GM21825 (cell line): ENCODE results near the gene SIRT1.
"Not testable (repeated sequence)": the region's sequence is repeated elsewhere in the genome, so short reads cannot be mapped to it uniquely, and the experiment has no call there.

Experiments used
- ATAC-seq: cut with Tn5 transposase; IDR thresholded peaks from one replicate; pipeline ENCODE4 v1.9.1; 2021; ENCODE audit warnings: mild to moderate bottlenecking, moderate library complexity; ENCODE audit not compliant: unreplicated experiment

SIRT1 gene

GRCh38 chr10:67884313-67884841, at the start of gene SIRT1:
SIRT1 (plus strand) TSS chr10:67884656; CDS start chr10:67884722, 66 bp downstream.
- peak; percentile 84 for ATAC-seq

GRCh38 chr10:67835541-67836394, 48.7 kb upstream of the SIRT1 start:
- not testable (repeated sequence) for ATAC-seq

GRCh38 chr10:67836488-67836887, 48.0 kb upstream of the SIRT1 start:
- no peak for ATAC-seq

GRCh38 chr10:67836972-67837371, 47.5 kb upstream of the SIRT1 start:
- no peak for ATAC-seq

- ATAC-seq: peak; percentile 90
Observed at GRCh38 chr10:67837541-67838314, 46.7 kb upstream of the SIRT1 start, which contains the start of gene DNAJC12. DNAJC12 (minus strand) TSS chr10:67838188; CDS start chr10:67838011, 177 bp downstream.

- ATAC-seq: not testable (repeated sequence)
Observed at GRCh38 chr10:67839511-67839910, 44.9 kb upstream of the SIRT1 start.

GRCh38 chr10:67839951-67840350, 44.5 kb upstream of the SIRT1 start:
- ATAC-seq: no peak

- no peak for ATAC-seq
Observed at GRCh38 chr10:67841737-67842136, 42.7 kb upstream of the SIRT1 start.

GRCh38 chr10:67843284-67843683, 41.2 kb upstream of the SIRT1 start:
- ATAC-seq: no peak

GRCh38 chr10:67849331-67850011, 35.0 kb upstream of the SIRT1 start:
- ATAC-seq: peak; percentile 93

- ATAC-seq: no peak
Observed at GRCh38 chr10:67851186-67851585, 33.3 kb upstream of the SIRT1 start.

- no peak for ATAC-seq
Observed at GRCh38 chr10:67852761-67853160, 31.7 kb upstream of the SIRT1 start.

- ATAC-seq: no peak
Observed at GRCh38 chr10:67853512-67853911, 30.9 kb upstream of the SIRT1 start.

GRCh38 chr10:67858971-67859370, 25.5 kb upstream of the SIRT1 start:
- no peak for ATAC-seq

GRCh38 chr10:67861750-67862432, 22.6 kb upstream of the SIRT1 start:
- ATAC-seq: no peak

GRCh38 chr10:67863094-67863493, 21.4 kb upstream of the SIRT1 start:
- no peak for ATAC-seq

- ATAC-seq: no peak
Observed at GRCh38 chr10:67864607-67865371, 19.7 kb upstream of the SIRT1 start.

- no peak for ATAC-seq
Observed at GRCh38 chr10:67868132-67868531, 16.3 kb upstream of the SIRT1 start.

GRCh38 chr10:67869996-67870395, 14.5 kb upstream of the SIRT1 start:
- ATAC-seq: no peak
